ENCODE data around the gene CCT3. TPM values are rescaled to one million over a fixed set of nuclear protein-coding genes. Genes with fewer than 3 reads are reported as not detected.
A peak's percentile ranks its signal among the peaks of the same experiment; 100 is the strongest.

The CCT3 gene
- total RNA-seq: 100 to 1,000 TPM; 102 to 142 (median 127) TPM
- 100 to 1,000 TPM in 1 of 2 donors, 10 to 100 TPM in 1; 76.2 to 212 TPM for polyA plus RNA-seq
- long read RNA-seq, donor 1, transcript CCT3-201 (14 exons, 2,150 nt): major isoform, 252 of 280 reads
- long read RNA-seq, donor 1, partial matches to known transcripts: 15 of 280 reads
- long read RNA-seq, donor 1, other reads (novel, unspliced or antisense): 9 of 280 reads
- long read RNA-seq, donor 2, transcript CCT3-201 (14 exons, 2,150 nt): major isoform, 221 of 261 reads
- long read RNA-seq, donor 2, partial matches to known transcripts: 25 of 261 reads
- long read RNA-seq, donor 2, other reads (novel, unspliced or antisense): 12 of 261 reads
- long read RNA-seq, donor 3, transcript CCT3-201 (14 exons, 2,150 nt): major isoform, 601 of 648 reads
- long read RNA-seq, donor 3, partial matches to known transcripts: 17 of 648 reads
- long read RNA-seq, donor 3, other reads (novel, unspliced or antisense): 26 of 648 reads

- 0% methylated on average over 47 of the region's 47 CpGs for WGBS, 2 donors
- Histone ChIP-seq H3K9me3 (no peaks in the 10 kb centered on the region), H3K4me1 (peaks cover 8 to 25% (median 20%) of the 10 kb centered on the region in 9 donors), H3K27ac (peak within 1 kb of the TSS; percentile 47 to 93 (median 82)), H3K27me3 (no peaks in the 10 kb centered on the region), H3K36me3 (peaks cover 0 to 31% (median 18%) of the 10 kb centered on the region in 9 donors), H3K4me3 (peak within 1 kb of the TSS; percentile 63 to 99 (median 86))
- ATAC-seq: peak; percentile 97 to 99 (median 97)
- no peak for TF ChIP-seq CTCF (IDR thresholded peaks at IDR 0.05)
- DNase-seq: peak; percentile 100
- intact Hi-C loops (cut with DNase I): no loop called here
Measured at GRCh38 chr1:156338180-156338976, at the start of gene CCT3, which contains the start of gene TSACC. Gene CCT3, minus strand, starts transcription at chr1:156338292. Its CDS starts 108 bp downstream, at chr1:156338184. Gene TSACC, plus strand, starts transcription at chr1:156338526. Its CDS starts 1,232 bp downstream, at chr1:156339758.

GRCh38 chr1:156387870-156388173 lies 49.7 kb upstream of the CCT3 start:
- ATAC-seq (no peak), DNase-seq (no peak)
- WGBS, 2 donors: 23 to 35% methylated on average over 15 of the region's 15 CpGs
- no peak for TF ChIP-seq CTCF (IDR thresholded peaks at IDR 0.05)
- H3K36me3 ChIP-seq: no peaks in the 10 kb centered on the region
- intact Hi-C loops (cut with DNase I): loop anchor here in 6 of 10 donors (2.0 to 10.0 kb wide), 7 partner anchors 44 to 269 kb away; partner anchors contain the start of gene GPATCH4 (in 3 of the 6)
- peak overlapping the region in 5 of 10 donors; percentile 21 to 39 (median 28) for H3K4me3 ChIP-seq
- peaks cover 0 to 70% (median 66%) of the 10 kb centered on the region in 7 donors for H3K27me3 ChIP-seq
- no peak overlapping the region for H3K27ac ChIP-seq
- peaks cover 0 to 9% (median 0%) of the 10 kb centered on the region in 9 donors for H3K4me1 ChIP-seq
- no peaks in the 10 kb centered on the region for H3K9me3 ChIP-seq

DNA sequence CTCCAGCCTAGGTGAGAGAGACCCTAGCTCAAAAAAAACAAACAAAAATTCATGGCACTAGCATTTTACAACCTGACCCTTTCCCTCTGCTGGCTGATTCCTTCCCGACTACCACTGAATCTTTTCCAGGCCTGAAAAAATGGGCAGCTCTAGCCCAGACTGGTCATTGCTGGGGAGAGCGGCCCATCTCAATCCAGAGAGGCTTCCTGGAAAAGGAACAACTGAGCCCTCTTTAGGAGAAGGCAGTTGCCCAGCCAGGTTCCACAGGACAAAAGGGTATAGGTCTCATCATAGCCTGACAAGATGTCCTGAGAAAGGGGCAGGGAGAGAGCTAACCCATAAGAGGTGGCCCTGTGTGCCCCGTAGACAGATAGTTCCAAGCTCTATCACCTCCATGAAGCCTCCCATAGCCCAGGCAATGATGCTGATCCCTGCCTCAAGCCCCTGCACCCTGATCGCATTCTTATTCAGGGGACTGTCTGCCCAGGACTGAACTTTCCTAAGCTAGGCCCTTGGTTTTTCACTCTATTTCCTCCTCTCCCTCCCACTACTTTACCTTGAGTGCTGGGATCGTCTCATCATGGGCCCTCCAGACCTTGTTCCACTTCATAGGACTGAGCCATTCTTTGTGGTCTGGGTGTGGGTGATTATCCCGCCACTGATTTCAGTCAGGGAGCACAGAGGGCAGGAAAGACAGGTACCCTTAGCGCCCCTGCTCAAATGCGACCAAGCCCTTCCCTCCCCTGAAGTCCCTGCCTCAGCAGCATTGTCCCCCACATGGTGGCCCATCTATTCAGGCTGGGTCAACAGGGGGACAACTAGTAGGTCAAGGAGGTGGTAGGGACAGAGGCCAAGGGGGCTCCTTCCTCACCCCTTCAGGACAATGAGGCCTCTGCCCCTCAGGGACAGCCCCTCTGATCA lies 49.1 kb upstream of the CCT3 start:
- WGBS, 2 donors: 95 to 96% methylated on average over 8 of the region's 8 CpGs
- intact Hi-C loops (cut with DNase I): loop anchor here in 7 of 10 donors (1.0 to 10.0 kb wide), 8 partner anchors 45 to 270 kb away; partner anchors contain the start of gene GPATCH4 (in 3 of the 7)
- no peak for DNase-seq

More for the DNA sequence above, 49.1 kb upstream of the CCT3 start:
- no peak for TF ChIP-seq CTCF (IDR thresholded peaks at IDR 0.05)
- H3K27me3 ChIP-seq: peaks cover 0 to 65% (median 62%) of the 10 kb centered on the region in 7 donors
- H3K9me3 ChIP-seq: no peaks in the 10 kb centered on the region
- no peak overlapping the region for H3K4me3 ChIP-seq
- no peaks in the 10 kb centered on the region for H3K36me3 ChIP-seq
- H3K27ac ChIP-seq: no peak overlapping the region
- H3K4me1 ChIP-seq: peaks cover 0 to 9% (median 0%) of the 10 kb centered on the region in 9 donors
- ATAC-seq: no peak
